Measurements from ENCODE around the gene DPP6.

DNA sequence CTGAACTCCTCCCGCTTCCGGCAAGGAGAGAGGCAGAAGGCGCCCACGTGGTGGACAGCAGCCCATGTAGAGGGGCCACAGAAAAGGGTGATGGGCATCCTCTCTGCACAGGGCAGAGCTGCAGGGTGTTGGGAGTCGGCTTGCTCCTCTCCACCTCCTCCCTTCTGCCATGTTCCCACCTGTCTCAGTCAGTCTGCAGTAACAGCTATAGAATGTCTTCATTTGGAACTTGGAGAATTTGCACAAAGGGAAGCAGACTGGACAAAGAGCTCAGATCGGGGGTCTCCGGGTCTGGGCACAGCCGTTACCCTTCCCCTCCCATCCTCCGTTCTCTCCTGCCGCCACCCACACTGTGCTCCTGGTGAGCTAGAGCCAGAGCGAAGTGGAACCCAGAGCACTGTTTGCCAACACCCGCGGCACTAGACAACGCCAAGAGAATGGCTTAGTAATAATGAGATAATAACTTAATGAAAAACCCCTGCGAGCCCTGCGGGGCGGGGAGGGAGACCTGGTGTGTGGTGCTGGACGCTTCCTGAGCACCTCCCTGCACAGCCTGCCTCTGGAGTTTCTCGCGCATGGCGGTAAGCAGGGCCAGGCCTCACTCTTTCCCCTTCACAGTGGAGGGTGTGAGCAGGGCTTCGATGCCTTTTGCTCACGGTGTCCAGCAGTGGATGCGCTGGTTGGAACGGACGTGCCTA lies 696.0 kb downstream of the DPP6 start:
- TF ChIP-seq, protein P1, sequence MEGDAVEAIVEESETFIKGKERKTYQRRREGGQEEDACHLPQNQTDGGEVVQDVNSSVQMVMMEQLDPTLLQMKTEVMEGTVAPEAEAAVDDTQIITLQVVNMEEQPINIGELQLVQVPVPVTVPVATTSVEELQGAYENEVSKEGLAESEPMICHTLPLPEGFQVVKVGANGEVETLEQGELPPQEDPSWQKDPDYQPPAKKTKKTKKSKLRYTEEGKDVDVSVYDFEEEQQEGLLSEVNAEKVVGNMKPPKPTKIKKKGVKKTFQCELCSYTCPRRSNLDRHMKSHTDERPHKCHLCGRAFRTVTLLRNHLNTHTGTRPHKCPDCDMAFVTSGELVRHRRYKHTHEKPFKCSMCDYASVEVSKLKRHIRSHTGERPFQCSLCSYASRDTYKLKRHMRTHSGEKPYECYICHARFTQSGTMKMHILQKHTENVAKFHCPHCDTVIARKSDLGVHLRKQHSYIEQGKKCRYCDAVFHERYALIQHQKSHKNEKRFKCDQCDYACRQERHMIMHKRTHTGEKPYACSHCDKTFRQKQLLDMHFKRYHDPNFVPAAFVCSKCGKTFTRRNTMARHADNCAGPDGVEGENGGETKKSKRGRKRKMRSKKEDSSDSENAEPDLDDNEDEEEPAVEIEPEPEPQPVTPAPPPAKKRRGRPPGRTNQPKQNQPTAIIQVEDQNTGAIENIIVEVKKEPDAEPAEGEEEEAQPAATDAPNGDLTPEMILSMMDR (IDR thresholded peaks at IDR 0.05) = no peak
- TF ChIP-seq EZH2phosphoT487 (IDR thresholded peaks at IDR 0.05) = no peak

All from neural progenitor cell (in vitro differentiated cells).